GM18520 (cell line): Measurements from ENCODE around the gene CLTCL1.
"Not testable (repeated sequence)": the region's sequence is repeated elsewhere in the genome, so short reads cannot be mapped to it uniquely, and the experiment has no call there.

Experiments used
- ATAC-seq: cut with Tn5 transposase; IDR thresholded peaks from one replicate; pipeline ENCODE4 v1.9.1; 2021; ENCODE audit not compliant: unreplicated experiment

CLTCL1 gene

DNA sequence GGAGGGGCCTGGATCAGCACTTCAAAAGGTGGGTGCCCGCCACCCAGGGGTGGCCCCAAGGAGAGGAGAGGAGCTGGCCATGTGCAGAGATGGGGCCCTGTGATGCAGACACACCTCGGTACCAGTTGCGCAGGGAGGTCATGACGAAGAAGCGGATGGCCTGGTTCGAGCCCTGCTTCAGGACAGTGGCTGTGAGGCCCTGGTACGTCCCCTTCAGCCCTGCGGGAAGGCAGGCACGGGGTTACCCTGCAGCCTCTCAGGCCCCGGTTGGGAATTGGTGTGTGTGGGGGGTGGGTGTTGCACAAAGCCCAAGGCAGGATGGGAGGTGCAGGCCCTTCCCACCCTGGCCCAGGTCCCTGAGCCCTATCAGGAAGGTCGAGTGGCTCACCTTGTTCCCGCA is 114.8 kb downstream of the CLTCL1 start:
- ATAC-seq: no peak

DNA sequence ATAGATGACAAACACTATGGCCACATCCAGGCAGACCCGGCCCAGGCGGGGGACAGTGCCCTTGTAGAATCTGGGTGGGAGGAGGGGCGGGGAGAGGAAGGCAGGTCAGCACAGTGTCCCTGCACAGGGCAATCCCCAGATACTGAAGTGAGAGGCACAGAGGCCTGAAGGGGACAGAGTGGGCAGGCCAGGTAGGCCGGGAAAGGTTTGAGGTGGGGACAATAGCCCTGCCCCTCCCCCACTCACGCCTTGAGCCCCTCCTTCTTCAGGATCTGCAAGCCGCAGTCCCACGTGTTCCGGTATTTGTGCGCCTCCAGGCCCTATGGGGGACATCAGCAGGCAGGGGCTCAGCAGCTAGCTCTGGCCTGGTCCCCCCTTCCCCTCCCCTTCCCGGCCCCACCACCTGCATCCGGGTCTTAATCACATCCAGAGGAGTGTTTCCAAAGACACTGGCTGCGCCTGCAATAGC is 115.3 kb downstream of the CLTCL1 start:
- ATAC-seq: no peak

DNA sequence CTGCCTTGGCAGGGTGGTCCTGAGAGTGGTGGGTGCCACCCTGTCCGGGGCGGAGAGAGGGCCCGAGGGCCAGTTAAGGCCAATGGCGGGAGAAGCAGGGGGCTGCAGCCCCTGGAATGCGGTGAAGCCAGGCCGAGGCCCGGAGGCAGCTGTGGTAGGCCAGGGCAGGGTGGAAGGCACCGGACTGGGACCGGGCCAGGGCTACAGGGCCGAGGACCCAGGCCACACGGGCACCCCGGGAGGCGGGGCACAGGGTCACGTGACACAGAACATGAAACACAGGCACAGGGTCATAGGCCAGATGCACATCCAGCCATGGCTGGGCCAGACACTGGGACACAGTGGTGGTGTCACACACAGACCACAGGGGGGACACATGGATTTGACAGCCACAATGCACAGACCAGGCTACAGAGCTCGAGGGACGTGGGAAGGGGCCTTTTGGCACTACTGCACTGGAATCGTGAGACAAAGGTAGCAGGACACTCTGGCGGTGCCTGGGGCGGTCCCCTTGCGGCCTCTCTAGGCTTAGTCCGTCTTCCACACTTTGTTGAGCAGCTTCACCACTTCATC is 115.8 kb downstream of the CLTCL1 start:
- ATAC-seq: no peak

DNA sequence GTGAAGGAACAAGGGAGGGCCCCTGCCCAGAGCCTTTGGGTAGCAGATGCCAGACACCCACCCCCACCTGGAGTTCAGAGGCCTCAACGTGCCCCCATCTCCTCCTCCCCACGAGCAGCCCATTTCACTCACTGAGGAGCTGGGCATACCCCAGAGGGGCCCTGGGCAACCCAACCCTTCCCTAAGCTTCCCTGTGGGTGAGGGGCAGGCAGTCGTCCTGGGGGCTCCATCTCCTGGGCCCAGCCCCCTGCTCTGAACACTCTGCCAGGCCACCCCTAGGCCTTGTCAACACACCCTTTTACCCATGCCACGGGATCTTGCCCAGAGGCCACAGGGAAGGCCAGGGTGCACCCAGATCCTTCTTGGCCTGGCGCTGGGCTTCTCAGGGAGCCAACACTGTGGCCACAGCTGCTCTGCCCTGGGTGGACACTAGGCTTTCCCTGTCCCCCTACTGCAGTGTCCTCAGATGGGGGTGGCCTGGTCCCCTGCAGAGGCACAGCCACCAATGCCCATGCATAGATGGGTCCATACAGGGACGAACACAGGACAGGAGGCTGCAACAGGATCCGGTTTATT is 116.4 kb downstream of the CLTCL1 start:
- ATAC-seq: no peak

DNA sequence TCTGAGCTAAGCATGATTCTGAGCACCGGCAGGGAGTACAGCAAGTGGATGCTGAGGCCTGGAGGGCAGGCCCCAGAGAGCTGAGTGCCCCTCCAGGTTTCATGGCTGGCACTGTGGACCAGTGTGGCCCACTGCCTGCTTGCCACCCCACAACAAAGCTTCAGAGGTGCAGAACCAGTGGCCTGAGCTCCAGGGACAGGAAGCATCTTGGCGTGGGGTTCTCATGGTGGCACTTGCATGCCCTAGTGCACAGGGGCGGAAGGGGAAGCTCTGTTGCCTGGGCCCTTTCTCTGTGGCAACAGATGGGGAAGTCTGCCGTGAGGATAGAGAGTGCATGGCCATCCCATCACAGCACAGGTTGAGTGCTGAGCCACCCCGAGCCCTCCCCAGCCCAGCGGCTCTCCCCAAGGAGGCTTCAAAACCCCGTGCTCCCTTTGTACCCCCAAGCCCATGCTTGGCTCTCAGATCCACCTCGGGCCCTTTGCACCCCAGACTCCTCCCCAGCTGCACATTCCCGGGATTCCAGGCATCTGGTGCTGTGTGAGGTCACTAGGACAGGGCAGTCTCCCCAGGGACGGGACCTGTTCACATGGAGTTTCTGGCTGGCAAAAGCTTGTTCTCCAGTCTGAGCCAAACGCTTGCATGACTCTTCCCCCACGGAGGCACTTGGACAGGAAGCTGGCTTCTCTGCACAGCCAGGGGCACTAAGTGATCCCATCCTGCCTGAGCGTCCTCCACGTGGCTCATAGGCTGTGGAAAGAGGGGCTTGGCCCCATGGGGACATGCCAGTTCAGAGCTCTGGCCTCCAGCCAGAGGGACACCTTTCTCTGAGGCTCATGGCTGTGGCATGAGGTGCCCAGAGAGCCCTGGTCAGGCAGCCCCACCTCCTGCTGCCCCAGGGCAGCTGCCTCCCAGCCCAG is 117.2 kb downstream of the CLTCL1 start:
- no peak for ATAC-seq

DNA sequence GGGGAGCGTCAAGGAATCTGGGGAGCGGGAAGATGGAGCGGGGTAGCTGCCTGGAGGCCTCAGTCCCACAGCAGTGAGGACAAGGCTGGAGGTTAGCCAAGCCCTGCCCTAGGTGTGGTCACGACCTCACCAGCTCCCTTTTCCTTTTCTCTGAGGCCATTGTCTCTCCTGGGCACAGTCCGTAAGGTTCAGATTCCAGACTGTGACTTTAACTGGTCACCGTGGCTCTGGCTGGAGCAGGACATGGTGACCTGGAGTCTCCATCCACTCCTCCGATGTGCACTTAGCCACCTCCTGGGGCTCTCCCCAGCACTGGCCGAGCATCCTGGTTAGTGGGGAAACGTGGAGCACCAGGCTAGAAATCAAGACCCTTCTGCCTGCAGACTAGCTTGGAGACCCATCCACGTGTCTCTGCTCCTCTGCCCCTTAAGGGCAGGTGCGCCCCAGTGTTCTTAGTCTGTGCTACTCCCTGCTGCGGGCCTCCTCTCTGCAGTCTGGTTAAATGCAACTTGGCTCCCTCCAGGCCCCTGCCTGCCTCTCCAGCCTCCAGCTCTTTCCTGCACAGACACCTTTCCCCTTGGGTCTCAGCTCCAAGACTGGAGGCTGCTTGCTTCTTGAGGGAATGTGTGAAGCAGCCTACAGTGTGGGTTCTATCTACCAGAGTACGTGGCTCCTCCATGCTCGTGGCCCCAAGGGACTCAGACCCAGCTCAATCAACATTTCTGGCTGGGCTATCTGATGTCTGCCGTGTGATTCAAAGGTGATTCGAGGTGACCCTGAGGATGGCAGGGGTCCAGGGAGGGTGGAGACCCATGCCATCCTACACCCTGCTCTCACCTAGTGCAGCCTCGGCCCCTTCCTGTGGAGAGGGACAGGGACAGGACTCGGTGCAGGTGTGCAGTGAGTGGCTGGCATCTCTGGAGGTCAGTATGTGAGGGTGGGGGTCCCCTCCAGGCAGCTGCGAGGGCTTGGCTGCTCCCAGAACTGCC is 118.2 kb downstream of the CLTCL1 start:
- no peak for ATAC-seq

DNA sequence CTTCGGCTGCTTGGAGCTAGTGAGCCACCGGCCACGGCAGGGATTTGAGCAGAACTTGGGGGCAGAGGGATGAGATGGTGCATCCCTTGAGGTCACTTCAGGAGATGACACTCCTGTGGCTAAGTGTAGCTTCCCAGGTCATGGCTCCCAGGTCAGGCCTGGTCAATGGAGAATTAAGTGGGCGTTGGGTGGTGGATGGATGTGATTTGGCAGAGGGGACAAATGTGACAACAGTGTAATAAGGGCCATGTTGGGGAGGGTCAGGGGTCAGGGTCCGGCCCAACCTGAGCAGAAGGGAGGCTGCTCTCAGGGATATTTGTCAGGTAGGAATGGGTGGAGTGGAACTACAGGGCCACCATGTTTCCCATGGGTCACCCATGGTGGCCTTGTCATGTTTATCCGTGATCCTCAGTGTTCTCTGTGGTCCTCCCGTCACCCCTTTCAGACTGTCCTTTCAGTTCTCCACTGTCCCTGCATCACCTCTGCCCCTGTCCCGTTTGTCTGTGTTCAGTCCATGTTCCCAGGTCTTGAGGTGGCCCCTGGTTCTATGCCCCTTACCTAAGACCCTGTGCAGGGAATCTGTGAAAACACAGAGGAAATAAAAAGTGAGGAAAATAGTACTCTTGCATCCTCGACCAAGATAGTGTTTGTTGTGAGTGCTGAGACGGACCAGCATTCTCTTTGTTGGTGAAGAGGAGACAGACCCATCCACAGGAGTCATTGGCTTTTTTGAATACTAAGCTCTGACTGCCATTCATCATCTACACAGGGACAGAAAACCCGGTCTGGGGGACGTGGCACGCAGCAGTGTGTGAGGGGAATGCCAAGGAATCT is 119.1 kb downstream of the CLTCL1 start:
- no peak for ATAC-seq

DNA sequence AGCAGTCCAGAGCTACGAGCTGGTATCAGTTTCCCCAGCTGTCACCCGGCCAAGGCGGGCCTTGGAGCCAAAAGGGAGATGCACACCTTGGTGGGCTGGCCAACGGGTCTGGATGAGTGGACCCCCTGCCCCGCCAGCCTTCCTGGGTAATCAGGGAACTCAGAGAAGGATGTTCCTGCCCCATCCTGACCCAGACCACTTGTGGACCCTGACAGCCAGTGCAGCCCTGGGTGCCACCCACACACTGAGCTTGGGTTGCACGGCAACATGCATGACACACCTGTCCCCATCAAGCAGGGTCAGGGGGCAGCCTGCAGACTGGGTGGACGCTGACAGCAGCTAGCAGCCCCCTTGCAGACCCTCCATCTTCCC is 121.6 kb downstream of the CLTCL1 start:
- no peak for ATAC-seq

DNA sequence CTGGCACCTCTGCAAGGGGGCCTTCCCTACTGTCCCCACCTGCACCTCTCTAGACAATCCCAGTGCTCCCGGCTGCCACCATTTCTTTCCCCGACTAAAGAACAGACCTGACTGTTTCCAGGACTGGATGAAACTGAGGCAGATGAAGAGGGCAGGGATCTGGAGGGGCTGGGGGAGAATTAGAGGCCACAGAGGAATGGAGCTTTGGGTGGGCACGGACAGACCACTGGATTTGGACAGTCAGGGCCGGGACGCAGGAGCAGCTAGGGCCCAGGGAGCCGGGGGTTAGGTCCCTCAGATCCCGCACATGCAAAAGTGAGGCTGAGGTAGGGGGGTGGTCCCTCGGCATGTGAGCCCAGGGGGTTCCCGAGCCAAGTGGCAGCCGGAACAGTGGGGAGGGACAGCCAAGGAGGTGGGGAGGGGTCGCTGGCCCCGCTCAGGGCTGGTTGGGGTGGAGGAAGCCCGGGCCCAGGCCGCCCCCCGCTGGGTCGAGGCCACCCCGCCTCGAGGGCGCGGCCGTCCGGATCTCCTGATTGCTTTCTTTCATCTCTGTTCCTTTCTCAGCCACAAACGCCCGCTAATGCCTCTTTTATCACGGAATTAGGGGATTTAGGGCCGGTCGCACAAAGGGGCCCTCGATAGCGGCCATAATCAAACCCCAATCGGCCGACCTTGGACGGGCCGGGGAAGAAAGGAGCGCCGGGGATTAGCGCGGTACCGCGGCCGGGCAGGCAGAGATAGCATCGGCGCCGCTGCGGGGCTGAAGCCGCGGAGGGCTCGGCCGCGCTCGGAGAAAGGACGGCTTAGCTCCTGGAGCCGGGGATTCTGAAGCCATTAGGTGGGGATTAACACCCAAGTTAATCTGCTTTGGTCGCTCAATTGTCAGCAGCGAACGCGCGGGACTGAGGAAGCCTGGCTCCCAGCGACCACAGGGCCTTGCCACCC is 122.2 kb downstream of the CLTCL1 start:
- no peak for ATAC-seq

DNA sequence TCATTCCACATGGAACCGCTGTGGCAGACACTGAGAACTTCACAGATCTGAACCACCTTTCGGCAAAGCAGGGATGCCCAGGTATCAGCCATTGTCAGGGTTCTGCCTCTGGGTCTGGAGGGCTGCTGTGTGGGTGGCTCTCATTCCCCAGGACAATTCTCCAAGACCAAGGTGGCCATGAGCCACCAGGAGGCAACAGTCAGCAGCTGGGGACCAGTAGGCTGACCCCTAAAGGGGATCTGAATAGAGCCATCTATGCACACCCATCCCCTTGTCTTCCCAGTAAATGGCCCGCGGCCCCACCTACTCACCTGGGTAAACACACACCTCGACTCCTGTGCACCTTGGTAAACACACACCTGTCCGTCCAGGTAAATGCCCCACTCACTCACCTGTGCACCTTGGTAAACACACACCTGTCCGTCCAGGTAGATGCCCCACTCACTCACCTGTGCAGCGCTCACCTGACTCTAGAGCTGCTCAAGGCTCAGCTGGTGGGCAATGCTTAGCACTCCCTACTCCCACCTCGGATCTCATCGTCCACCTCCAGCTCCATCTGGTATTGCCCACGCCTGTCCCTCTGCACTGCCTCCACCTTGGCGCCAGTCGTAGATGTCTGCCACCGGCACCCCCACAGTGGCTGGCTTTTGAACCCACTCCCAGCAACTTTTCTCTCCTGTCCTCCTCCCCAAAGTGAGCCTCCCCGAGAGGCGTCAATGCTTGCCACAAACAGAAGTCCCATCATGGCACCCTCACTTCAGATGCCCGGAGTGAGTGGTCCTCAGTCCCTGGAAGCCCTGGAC is 123.2 kb downstream of the CLTCL1 start:
- no peak for ATAC-seq

DNA sequence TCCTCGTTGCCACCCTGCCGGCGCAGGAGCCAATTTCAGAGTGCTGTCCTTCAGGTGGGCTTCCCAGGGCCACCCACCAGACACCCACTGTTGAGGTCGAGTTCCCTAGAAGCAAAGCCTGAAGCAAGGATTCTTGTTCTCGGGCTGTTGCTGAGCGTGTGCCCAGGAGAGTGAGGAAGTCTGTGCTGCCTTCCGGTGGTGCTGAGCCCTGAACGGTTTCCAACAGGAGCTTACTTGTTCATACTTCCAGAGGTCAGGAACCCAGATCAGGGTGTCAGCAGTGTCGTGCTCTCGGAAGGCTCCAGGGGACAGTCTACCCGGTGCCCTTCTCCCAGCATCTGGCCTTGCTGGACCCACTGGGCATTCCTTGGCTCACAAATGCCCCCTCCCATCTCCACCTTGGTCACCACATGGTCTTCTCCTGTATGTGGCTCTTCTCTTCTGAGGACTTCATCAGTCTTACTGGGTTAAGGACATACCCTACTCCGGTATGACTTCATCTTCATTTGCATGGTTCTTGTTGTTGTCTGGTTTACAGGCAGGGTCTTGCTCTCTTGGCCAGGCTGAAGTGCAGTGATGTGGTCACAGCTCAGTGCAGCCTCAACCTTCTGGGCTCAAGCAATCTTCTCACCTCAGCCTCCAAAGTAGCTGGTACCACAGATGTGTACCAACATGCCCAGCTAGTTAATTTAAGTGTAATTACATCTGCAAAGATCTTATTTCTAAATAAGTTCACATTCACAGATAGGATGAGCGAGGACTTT is 124.2 kb downstream of the CLTCL1 start:
- ATAC-seq: no peak

DNA sequence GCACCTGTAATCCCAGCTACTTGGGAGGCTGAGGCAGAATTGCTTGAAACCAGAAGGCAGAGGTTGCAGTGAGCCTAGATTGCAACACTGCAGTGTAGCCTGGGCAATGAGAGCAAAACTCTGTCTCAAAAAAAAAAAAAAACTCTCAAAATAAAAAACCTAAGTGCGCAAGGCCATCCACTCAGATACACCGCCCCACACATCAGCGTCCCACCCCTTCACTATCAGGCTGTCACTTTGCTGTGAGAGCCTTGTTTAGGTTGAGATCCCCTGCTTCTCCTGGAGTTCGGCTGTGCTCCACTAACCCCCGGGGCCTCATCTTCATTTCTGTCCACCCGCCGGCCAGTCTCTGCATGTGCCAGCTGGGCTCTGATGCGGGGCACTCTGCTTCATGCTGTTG is 125.1 kb downstream of the CLTCL1 start:
- no peak for ATAC-seq

DNA sequence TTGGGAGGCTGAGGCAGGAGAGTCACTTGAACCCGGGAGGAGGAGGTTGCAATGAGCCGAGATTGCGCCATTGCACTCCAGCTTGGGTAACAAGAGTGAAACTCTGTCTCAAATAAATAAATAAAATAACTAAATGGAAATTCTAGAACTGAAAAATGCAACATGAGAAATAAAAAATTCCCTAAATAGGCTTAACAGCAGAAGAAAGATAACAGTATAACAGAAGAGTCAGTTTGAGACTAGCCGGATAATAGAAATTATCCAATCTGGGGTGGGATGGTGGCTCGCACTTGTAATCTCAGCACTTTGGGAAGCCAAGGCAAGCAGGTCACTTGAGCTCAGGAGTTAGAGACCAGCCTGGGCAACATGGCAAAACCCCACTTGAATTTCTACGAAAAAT is 127.1 kb downstream of the CLTCL1 start:
- ATAC-seq: no peak

DNA sequence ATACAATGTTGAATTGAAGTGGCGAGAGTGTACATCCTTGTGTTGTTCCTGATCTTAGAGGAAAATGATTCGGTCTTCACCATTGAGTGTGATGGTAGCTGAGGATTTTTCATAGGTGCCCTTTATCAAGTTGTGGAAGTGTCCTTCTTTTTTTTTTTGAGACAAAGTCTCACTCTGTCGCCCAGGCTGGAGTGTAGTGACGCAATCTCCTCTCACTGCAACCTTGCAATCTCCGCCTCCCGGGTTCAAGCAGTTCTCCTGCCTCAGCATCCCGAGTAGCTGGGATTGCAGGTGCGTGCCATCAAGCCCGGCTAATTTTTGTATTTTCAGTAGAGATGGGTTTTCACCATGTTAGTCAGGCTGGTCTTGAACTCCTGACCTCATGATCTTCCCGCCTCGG is 132.9 kb downstream of the CLTCL1 start:
- ATAC-seq: not testable (repeated sequence)

DNA sequence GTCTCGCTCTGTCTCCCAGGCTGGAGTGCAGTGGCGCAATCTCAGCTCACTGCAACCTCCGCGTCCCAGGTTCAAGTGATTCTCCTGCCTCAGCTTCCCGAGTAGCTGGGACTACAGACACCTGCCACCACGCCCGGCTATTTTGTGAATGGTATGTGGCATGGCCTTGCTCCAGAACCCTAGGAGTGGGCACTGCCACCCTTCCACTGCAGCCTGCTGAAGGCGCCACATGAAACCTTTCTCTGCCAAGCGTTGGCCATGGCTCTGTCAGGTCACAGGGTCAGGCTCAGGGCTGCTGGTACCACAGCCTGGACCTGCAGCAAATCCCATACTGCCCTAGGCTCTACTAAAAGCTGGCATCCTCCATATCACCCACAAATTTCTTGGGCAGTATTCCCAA is 135.4 kb downstream of the CLTCL1 start:
- ATAC-seq: not testable (repeated sequence)

DNA sequence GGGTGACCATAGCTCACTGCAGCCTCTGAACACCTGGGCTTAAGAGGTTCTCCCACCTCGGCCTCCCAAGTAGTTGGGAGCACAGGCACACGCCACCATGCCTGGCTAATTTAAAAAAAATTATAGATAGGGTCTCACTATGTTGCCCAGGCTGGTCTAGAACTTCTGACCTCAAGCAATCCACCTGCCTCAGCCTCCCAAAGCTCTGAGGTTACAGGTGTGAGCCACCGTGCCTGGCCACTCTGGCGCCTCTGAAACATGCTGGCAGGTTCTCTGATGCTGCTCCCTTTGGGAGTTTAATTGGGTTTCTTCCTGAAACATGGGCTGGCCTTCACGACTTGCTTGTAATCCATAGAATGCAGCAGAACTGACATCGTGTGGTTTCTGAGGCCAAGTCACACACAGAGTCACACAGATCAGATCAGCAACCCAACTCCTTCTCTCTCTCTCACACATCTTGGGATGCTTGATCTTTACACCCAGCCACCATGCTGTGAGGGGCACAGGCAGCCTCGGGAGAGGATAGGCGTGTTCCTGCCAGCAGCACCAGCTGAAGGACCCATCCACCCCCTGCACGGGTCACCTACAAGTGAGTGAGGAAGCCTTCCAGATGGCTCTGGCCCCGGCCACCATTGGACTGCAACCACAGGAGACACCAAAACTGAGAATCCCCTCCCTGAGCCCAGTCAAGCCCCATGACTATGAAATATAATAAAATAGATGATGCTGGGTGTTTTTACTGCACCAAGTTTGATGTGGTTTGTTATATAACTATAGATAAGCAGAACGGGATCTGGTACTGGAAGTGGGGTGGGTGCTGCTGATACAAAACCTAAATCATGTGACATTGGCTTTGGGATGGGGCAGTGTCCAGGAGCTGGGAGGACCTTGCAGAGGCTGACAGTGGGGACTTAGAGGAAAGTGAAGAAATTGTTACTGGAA is 138.3 kb downstream of the CLTCL1 start:
- no peak for ATAC-seq
